NCI-H510A treated with DMSO at 0.1 percent for 48 hours (cell line): ENCODE measurements around the gene CELF5.
"Not testable (repeated sequence)": the region's sequence is repeated elsewhere in the genome, so short reads cannot be mapped to it uniquely, and the experiment has no call there.

Experiments
- DNase-seq: peaks from one replicate; lab custom pipeline; 2025; lab: John Stamatoyannopoulos, UW

The CELF5 gene

DNA sequence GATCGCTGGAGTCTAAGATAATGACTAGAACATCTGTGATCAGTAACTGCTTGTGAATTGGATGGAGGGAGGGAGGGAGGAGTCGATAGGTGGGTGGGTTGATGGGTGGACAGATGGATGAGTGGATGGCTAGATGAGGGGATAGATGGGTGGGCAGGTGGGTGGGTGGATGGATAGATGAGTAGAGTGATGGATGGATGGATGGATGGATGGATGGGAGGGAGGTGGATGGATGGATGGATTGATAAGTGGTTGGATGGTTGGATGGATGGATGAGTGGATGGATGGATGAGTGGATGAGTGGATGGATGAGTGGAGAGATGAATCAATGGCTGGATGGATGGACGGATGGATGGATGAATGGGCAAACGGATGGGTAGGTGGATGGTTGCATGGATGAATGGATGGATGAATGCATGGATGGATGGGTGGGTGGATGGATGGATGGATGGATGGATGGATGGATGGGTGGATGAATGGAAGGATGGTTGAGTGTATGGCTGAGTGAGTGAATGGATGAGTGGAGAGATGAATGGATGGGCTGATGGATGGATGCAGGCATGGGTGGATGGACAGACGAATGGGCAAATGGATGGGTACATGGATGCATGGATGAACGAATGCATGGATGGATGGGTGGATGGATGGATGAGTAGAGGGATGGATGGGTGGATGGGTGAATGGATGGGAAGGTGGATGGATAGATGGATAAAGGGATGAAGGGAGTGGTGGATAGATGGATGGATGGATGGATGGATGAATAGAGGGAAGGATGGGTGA is 97.9 kb downstream of the CELF5 start:
- DNase-seq: no peak

DNA sequence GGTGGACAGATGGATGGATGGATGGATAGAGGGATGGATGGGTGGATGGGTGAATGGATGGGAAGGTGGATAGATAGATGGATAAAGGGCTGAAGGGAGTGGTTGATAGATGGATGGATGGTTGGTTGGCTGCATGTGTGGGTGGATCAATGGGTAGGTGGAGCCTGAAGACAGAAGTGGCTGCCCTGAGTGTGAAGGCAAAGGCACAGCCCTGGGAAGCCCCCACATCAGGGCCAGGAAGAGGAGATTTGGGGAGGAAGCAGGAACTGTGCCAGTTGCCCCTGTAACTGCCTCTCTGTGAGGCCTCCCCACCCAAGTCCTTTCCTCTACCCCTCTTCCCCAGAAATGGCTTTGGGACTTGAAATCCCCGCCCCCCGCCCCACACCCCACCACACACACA is 98.6 kb downstream of the CELF5 start:
- DNase-seq: no peak

DNA sequence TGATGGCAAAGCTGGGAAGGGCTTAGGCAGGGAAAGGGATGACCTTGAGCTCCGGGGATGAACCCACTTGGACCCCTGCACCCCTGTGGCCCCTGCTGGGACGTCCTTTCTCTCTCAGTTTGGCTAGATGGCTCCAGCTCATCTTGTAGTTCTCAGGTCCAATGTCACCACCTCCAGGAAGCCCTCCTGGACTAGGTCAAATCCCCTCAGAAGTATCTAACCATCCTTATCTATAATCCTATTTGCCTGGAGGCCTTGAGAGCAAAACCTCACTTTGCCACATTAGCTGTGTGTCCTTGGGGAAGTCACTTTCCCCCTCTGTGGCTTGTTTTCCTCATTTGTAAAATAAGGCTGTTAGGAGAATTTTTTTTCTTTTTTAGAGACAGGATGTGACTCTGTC is 99.2 kb downstream of the CELF5 start:
- no peak for DNase-seq

DNA sequence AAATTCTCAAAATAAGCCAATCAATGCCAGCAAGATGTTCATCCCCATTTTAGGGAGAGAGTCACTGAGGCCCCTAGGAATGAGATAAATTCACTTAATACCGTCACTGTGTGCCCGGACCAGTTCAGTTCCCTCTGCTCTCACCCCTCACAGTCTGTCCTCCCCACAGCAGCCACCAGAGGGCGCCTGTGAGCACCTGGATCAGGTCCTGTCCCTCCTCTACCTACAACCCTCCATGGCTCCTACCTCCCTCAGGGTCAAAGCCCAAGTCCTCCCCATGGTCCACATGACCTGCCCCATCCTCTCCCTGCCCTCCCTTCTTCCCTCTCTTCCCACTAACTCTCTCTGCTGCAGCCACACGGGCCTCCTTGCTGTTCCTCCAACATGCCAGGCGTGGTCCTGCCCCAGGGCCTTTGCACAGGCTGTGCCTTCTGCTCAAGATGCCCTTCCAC is 100.0 kb downstream of the CELF5 start:
- DNase-seq: no peak

DNA sequence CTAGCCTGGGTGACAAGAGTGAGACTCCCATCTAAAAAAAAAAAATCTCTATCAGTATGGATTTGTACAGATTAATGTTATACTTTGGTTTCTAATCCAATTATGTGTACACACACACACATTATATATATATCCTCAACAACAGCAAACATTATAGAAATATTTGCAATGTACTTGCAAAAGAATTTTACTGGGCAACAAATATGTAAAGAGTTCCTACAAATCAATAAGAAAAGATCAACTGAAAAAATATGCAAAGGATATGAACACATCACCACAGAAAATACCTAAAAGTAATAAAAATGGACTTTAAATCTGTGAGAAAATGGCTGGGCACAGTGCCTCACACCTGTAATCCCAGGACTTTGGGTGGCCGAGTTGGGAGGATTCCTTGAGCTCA is 101.0 kb downstream of the CELF5 start:
- no peak for DNase-seq

DNA sequence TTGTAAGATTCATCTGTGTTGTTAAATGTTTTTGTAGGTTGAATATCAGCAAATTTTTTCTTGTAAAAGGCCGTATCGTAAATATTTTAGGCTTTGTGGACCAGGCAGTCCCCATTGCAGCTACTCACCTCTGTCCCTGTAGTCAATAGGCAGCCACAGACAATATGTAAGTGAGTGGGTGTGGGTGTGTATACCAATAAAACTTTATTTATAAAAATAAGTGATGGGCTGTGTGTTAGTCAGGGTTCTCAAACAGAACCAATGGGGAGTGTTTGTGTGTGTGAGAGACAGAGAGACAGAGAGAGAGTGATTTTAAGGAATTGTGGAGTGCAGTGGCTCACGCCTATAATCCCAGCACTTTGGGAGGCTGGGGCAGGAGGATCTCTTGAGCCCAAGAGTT is 104.3 kb downstream of the CELF5 start:
- no peak for DNase-seq

DNA sequence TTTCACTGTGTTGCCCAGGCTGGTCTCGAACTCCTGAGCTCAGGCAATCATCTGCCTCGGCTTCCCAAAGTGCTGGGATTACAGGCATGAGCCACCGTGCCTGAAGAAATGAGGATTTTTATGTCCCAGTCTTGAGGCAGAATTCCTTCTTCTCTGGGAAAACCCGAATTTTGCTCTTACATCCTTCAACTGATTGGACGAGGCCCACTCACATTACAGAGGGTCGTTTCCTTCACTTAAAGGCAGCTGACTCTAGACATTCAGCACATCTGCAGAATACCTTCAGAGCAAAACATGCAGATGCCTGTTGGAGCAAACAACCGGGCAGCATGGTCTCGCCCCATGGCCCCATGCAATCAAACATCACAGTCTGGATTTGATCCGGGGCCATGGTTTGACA is 105.6 kb downstream of the CELF5 start:
- no peak for DNase-seq

DNA sequence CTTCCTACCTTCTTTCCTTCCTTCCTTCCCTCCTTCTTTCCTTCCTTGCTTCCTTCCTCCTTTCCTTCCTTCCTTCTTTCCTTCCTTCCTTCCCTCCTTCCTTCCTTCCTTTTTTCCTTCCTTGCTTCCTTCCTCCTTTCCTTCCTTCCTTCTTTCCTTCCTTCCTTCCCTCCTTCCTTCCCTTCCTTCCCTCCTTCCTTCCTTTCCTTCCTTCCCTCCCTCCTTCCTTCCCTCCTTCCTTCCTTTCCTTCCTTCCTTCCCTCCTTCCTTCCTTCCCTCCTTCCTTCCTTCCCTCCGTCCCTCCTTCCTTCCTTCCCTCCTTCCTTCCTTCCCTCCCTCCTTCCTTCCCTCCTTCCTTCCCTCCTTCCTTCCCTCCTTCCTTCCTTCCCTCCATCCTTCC is 107.8 kb downstream of the CELF5 start:
- DNase-seq: not testable (repeated sequence)

DNA sequence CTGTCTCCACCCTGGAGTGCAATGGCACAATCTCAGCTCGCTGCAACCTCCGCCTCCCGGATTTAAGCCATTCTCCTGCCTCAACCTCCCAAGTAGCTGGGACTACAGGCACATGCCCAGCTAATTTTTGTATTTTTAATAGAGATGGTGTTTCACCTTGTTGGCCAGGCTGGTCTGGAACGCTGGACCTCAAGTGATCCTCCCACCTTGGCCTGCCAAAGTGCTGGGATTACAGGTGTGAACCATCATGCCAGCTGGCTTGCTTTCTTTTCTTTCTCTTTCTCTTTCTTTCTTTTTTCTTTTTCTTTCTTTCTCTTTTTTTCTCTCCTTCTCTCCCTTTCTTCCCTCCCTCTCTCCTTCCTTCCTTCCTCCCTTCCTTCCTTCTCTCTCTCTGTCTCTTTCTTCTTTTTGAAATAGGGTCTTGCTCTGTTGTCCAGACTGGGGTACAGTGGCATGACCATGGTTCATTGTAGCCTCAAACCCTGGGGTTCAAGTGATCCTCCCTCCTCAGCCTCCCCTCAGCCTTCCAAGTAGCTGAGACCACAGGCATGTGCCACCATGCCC is 108.6 kb downstream of the CELF5 start:
- DNase-seq: no peak

DNA sequence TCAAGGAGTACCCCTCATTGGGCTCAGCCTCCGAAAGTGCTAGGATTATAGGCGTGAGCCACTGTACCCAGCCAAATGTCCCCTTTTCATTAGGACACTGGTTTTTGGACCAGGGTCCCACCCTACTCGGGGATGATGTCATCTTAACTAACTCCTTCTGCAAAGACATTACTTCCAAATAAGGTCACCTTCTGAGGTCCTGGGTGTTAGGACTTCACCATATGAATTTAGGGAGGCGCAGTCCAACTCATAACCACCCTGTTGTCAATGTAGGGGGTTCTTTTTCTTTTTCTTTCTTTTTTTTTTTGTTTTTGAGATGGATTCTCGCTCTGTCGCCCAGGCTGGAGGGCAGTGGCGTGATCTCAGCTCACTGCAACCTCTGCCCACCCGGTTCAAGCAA is 109.2 kb downstream of the CELF5 start:
- DNase-seq: no peak

DNA sequence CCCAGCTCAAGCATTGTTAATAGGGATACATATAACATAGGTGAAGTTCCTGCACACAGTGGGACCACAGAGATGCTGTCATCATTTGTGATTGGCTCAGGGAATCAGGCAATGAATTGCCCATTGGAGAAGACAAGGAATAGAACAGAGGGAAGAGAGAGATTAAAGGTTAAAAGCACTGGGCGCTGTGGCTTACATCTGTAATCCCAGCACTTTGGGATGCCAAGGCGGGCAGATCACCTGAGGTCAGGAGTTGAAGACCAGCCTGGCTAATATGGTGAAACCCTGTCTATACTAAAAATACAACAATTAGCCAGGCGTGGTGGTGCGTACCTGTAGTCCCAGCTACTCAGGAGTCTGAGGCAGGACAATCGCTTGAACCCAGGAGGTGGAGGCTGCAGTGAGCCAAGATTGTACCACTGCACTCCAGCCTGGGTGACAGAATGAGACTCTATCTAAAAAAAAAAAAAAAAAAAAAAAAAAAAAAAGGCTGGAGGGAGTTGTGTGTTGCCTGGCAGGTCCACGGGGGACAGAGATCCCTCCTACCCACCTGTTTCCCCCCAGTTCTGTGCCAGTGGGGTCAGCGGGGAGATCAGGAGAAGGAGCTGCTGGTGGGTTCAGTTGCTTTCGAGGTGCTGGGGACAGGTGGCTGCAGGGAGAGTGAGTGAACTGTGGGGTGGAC is 110.4 kb downstream of the CELF5 start:
- DNase-seq: not testable (repeated sequence)

DNA sequence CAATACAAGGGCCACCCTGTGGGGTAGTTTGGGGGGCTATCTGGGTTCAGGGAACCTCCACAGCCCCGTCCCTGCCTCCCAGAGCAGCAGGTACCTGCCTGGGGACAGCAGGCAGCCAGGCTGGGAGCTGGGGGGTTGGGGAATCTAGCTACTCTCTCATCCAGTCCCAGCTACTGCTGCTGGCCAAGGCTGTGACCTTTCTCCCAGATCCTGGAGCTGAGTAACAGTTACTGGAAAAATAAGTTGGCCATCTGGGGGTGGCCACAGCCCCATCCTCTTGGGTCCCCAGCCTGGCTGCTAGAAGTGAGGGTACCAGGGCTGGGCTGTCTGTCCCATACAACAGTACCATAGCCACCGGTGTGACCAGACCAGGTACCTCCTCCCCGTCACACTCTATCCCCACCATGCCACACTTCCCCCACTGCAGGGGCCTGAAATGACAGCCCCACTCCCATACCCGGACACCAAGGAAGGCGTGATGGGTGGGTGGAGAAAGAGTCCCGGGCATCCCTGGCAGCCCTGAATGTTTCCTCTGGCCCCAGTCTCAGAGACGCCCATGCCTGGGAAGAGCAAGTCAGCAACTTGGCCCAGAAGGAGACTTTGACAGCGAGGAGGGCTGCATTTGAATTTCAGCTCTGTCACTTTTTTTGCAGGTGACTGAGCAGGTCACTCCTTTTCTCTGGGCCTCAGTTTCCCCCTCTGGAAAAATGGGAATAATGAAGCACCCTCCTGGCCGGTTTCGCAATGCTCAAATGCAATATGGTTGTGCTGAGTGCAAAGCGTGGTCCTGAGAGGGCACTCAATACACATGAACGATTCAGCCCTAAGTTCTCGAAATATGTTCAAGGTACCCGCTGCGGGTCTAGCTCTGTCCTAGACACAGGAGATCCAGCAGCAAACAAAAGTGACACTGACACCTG is 111.2 kb downstream of the CELF5 start:
- no peak for DNase-seq

DNA sequence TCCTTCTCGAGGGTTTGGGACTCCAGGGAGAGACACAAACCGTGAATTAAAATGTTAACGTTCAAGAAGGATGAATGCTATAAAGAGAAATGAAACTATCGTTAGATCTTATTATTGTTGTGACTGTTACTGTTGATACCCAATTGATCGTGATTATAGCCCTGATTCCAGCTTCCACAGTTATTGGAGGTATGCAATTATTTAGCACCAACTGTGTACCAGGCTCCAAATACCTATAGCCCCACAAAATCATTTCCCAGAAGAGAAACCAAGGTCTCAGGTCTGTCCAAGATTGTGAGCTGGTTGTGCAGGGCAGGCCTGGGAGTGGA is 111.9 kb downstream of the CELF5 start:
- DNase-seq: no peak

DNA sequence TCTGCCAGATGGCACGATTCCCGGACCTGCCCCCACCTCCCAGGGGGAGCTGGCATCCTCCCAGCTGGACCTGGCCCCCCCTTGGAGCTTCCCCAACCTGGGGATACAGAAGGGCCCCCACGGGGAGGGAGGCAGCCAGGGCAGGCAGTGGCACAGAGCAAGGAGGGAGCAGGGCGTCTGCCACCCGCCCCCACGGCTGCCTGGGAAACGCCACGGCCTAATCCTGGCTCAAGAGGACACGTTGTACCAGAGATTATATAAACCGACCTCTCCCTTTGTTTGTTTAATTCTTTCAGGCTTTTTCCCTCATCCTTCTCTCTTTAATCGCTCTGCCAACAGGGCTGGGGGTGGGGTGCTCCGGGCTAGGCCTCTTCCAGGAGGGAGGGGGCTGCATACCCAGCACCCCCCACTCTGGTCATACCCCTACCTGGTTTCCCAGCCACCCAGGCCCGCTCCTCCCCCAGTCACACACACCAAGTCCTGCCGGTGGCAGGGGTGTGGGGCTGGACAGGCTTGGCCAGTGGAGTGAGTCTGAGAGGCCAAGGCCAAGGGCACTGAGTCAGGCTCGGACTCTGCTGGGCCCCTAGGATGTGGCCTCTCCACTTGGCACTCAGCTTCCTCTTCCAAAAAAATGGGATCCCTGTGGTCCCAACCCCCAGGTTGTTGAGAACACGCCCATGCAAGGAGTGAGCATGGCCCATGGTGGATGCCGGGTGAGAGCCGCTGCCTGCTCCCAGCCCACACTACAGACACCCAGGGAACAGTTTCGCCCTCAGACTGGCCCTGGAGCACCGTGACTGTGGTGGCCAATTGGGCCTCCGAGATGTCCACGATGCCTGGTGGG is 112.4 kb downstream of the CELF5 start:
- no peak for DNase-seq

DNA sequence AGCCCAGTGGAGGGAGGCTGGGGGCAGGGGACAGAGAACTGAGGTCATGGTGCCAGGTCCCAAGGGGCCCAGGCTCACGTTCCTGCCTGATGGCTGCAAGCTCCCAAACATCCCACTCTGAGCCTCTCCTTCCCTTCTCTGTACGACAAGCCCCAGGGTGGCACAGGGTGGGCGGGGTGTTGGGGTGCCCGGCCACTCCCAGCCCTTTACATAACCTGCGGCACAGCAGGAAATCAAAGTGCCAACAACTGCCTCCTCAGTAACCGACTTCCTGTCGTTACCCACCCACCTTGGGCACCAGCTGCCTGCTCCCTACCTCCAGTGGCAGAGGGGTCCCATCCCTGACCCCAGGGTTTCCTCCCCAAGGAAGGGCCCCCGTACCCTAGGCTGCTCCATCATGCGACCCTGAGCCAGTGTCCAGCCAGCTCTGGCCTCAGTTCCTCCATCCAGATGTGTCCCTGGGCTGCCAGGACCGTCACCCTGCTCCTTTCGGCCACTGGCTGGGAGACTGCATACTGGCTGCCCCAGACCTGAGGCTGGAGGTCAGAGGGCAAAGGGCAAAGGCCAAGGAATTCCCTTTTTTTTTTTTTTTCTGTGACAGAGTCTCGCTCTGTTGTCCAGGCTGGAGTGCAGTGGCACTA is 114.2 kb downstream of the CELF5 start:
- no peak for DNase-seq

DNA sequence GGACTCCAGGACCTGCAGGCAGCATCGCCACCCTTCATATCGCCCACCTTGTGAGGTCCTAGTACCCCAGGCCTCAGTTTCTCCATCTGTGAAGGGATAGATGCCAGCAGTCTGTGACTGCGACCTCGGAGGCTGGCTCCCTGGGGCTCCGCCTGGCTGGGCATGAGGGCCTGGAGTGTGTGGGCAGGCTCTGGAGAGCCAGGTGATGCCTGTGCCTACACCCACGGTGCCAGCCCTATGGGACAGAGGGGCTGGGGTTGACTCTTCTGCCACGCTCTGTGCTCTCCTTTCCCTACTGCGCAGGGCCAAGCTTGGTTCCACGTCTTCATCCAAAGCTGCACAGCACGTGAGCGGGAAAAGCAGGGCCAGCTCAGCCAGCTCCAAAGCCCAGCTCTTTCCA is 115.9 kb downstream of the CELF5 start:
- no peak for DNase-seq

DNA sequence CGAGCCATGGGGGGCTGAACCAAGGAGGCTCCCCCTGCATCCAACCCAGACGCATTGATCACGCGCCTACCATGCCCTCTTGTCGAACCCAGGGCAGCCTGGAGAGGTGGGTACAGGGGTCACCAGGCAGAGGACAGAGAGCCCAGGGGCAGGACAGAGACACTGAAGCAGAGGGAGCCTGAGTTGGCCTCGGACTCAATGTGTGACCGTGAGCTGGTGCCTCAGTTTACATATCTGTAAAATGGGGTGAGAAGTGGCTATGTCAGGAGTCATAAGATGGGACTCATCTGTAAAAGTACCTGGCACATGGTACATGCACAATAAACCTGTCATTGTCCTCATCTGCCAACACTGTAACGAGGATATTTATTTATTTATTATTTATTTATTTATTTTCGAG is 117.8 kb downstream of the CELF5 start:
- no peak for DNase-seq

DNA sequence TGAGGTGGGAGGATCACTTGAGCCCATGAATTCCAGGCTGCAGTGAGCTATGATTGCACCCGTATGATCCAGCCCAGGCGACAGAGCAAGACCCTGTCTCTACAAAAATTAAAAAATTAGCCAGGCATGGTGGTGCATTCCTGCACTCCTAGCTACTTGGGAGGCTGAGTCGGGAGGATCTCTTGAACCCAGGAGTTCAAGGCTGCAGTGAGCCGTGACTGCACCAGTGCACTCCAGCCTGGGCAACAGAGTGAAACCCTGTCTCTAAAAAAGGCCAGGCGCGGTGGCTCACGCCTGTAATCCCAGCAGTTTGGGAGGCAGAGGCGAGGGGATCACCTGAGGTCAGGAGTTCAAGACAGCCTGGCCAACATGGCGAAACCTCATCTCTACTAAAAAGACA is 118.5 kb downstream of the CELF5 start:
- not testable (repeated sequence) for DNase-seq

DNA sequence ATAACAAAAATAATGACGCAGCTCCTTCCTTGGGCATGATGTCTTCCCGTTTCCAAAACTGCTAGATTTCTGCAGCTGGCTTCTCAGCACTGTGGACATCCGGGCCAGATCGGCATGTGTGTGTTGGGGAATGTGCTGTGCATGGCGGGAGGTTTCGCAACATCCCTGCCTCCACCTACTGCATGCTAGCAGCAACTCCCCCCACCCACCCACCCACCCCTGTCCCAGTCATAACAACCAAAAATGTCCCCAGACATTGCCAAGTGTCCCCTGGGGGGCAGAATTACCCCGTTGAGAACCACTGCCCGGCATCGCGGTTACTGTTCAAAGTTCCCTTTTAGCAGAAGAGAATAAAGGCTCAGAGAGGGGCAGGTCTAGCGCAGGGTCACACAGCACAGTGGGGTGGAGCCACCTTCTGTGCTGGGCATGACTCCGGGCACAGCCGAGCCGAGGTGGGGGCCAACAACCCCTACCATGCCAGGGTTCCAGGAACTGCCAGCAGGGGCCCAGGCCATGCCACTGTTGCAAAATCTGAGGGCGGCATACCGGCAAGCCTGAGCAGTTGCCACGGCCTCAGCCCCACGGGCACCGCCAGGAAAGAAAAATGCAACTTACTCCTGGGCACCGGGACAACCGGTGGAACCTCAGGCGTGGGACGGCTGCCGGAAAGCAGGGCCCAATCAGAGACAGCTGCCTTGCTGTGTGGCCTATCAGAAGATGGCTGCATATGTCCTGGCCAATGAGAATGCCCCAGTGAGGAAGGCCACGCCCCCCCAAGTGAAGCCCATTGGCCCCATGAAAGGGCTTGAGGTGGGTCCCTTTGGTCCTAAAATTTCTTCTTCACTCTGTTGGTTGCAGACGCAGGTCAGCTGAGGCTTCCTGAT is 119.4 kb downstream of the CELF5 start:
- no peak for DNase-seq
